H9 (cell line): ENCODE data around the gene DNAAF3. TPM values are rescaled to one million over a fixed set of nuclear protein-coding genes. Genes with fewer than 3 reads are reported as not detected.

Experiments used
- DNase-seq: peaks from one replicate; pipeline ENCODE4 v3.0.0-alpha.2; 2017
- H2AFZ ChIP-seq: one replicate; pipeline ENCODE4 v1.6.1; 2013; ENCODE audit warnings: mild to moderate bottlenecking, low read length, control low read depth, moderate library complexity
- H2AK5ac ChIP-seq: 2 replicates; pipeline ENCODE4 v1.6.1; 2013; ENCODE audit warnings: low read length, control low read depth, mixed read lengths; ENCODE audit not compliant: insufficient read length
- H2BK120ac ChIP-seq: one replicate; pipeline ENCODE4 v1.6.1; 2013; ENCODE audit warnings: low read depth, mild to moderate bottlenecking, low read length, control low read depth, inconsistent platforms; ENCODE audit not compliant: poor library complexity, severe bottlenecking
- H2BK12ac ChIP-seq: 2 replicates; pipeline ENCODE4 v1.6.1; 2013; ENCODE audit warnings: low read length, control low read depth, mixed read lengths, low read depth; ENCODE audit not compliant: insufficient read length
- H2BK15ac ChIP-seq: 2 replicates; pipeline ENCODE4 v1.6.1; 2013; ENCODE audit warnings: low read depth, low read length, control low read depth
- H2BK20ac ChIP-seq: one replicate; pipeline ENCODE4 v1.6.1; 2013; ENCODE audit warnings: low read depth, mild to moderate bottlenecking, low read length, control low read depth, inconsistent platforms; ENCODE audit not compliant: poor library complexity, severe bottlenecking
- H2BK5ac ChIP-seq: 2 replicates; pipeline ENCODE4 v1.6.1; 2013; ENCODE audit warnings: low read length, control low read depth, mixed read lengths; ENCODE audit not compliant: insufficient read length
- H3K14ac ChIP-seq: 2 replicates; pipeline ENCODE4 v1.6.1; 2013; ENCODE audit warnings: low read length, control low read depth; ENCODE audit not compliant: insufficient read depth
- H3K18ac ChIP-seq: 2 replicates; pipeline ENCODE4 v1.6.1; 2013; ENCODE audit warnings: low read depth, mild to moderate bottlenecking, mixed read lengths, low read length, control low read depth; ENCODE audit not compliant: insufficient read length
- H3K23ac ChIP-seq: 2 replicates; pipeline ENCODE4 v1.6.1; 2013; ENCODE audit warnings: low read length, control low read depth, mixed read lengths, low read depth; ENCODE audit not compliant: insufficient read length
- H3K23me2 ChIP-seq: 2 replicates; pipeline ENCODE4 v1.6.1; 2013; ENCODE audit warnings: low read depth, mild to moderate bottlenecking, mixed read lengths, low read length, control low read depth; ENCODE audit not compliant: insufficient read length, poor library complexity, severe bottlenecking
- H3K27ac ChIP-seq: 2 replicates; pipeline ENCODE4 v1.5.1; 2013; ENCODE audit warnings: low read length, control low read depth, mixed read lengths, low read depth; ENCODE audit not compliant: insufficient read length
- H3K27me3 ChIP-seq: 2 replicates; pipeline ENCODE4 v1.6.1; 2013; ENCODE audit warnings: low read length, control low read depth, inconsistent platforms; ENCODE audit not compliant: insufficient read depth
- H3K4ac ChIP-seq: 2 replicates; pipeline ENCODE4 v1.6.1; 2013; ENCODE audit warnings: low read depth, mild to moderate bottlenecking, control low read depth, inconsistent platforms, low read length, moderate library complexity
- H3K4me1 ChIP-seq: 2 replicates; pipeline ENCODE4 v1.6.1; 2013; ENCODE audit warnings: low read length, control low read depth, inconsistent platforms; ENCODE audit not compliant: insufficient read depth
- H3K4me2 ChIP-seq: 2 replicates; pipeline ENCODE4 v1.6.1; 2013; ENCODE audit warnings: low read length, control low read depth, mixed read lengths; ENCODE audit not compliant: insufficient read length, insufficient read depth
- H3K56ac ChIP-seq: 2 replicates; pipeline ENCODE4 v1.6.1; 2013; ENCODE audit warnings: low read depth, mild to moderate bottlenecking, mixed read lengths, low read length, control low read depth; ENCODE audit not compliant: insufficient read length
- H3K79me1 ChIP-seq: 2 replicates; pipeline ENCODE4 v1.6.1; 2013; ENCODE audit warnings: low read depth, mild to moderate bottlenecking, moderate library complexity, low read length, control low read depth, inconsistent platforms; ENCODE audit not compliant: insufficient read depth, poor library complexity, severe bottlenecking
- H3K79me2 ChIP-seq: 2 replicates; pipeline ENCODE4 v1.6.1; 2013; ENCODE audit warnings: low read length, control low read depth, inconsistent platforms; ENCODE audit not compliant: insufficient read depth
- H3K9ac ChIP-seq: 2 replicates; pipeline ENCODE4 v1.6.1; 2013; ENCODE audit warnings: low read length, control low read depth, mixed read lengths; ENCODE audit not compliant: insufficient read length; ENCODE audit errors: extremely low read depth
- H3K9me3 ChIP-seq: one replicate; pipeline ENCODE4 v1.6.1; 2013; ENCODE audit warnings: low read depth, low read length, inconsistent platforms; ENCODE audit not compliant: control insufficient read depth
- H3T11ph ChIP-seq: one replicate; pipeline ENCODE4 v1.6.1; 2013; ENCODE audit warnings: mild to moderate bottlenecking, low read length, control low read depth, inconsistent platforms
- H4K20me1 ChIP-seq: one replicate; pipeline ENCODE4 v1.6.1; 2013; ENCODE audit not compliant: control insufficient read depth, insufficient read length, insufficient read depth
- H4K5ac ChIP-seq: 2 replicates; pipeline ENCODE4 v1.6.1; 2013; ENCODE audit warnings: low read depth, mild to moderate bottlenecking, mixed read lengths, low read length, control low read depth; ENCODE audit not compliant: insufficient read length
- H4K8ac ChIP-seq: replicated peaks from 2 replicates; pipeline ENCODE4 v1.6.1; 2013; ENCODE audit warnings: low read length, control low read depth, mixed read lengths, low read depth; ENCODE audit not compliant: insufficient read length
- H4K91ac ChIP-seq: 2 replicates; pipeline ENCODE4 v1.6.1; 2013; ENCODE audit warnings: low read depth, mild to moderate bottlenecking, moderate library complexity, mixed read lengths, low read length, control low read depth; ENCODE audit not compliant: insufficient read length
- H3K27ac Mint-ChIP-seq, 3 experiments: 2 replicates in 2 of 3; 3 replicates in 1 of 3; pipeline ENCODE4 v1.8.0; 2020 to 2021; ENCODE audit warnings: mixed read lengths in 3 of 3, mild to moderate bottlenecking in 1 of 3, moderate library complexity in 1 of 3
- H3K27me3 Mint-ChIP-seq: 2 replicates; pipeline ENCODE4 v1.8.0; 2021; ENCODE audit warnings: low read depth, mild to moderate bottlenecking, moderate library complexity, mixed read lengths
- H3K36me3 Mint-ChIP-seq, 3 experiments: 2 replicates in 2 of 3; 3 replicates in 1 of 3; pipeline ENCODE4 v1.8.0; 2020 to 2021; ENCODE audit warnings: low read depth in 3 of 3, mixed read lengths in 3 of 3; ENCODE audit not compliant: insufficient read depth in 1 of 3
- H3K4me1 Mint-ChIP-seq, 2 experiments: 2 replicates each; pipeline ENCODE4 v1.8.0; 2020; ENCODE audit warnings: mixed read lengths in 2 of 2
- H3K4me3 Mint-ChIP-seq, 2 experiments: 2 replicates in 1 of 2; 3 replicates in 1 of 2; pipeline ENCODE4 v1.8.0; 2020 to 2021; ENCODE audit warnings: mild to moderate bottlenecking in 2 of 2, mixed read lengths in 2 of 2, moderate library complexity in 1 of 2
- H3K9me3 Mint-ChIP-seq, 2 experiments: 2 replicates in 1 of 2; 3 replicates in 1 of 2; pipeline ENCODE4 v1.8.0; 2020; ENCODE audit warnings: mild to moderate bottlenecking in 2 of 2, mixed read lengths in 2 of 2, moderate library complexity in 1 of 2
- WGBS: extraction: QIAGEN DNeasy Blood & Tissue Kit; methylation state at CpG from one replicate; pipeline ENCODE4 v1.1.7; 2013; ENCODE audit warnings: missing lambda C conversion rate, low lambda C conversion rate, mixed read lengths; ENCODE audit not compliant: insufficient read length; ENCODE audit errors: extremely low coverage; 5-methylcytosine and 5-hydroxymethylcytosine counted together
- total RNA-seq: library from RNA; stranded (reverse); gene quantifications from 2 replicates; pipeline ENCODE4 v1.2.1, GENCODE V29; 2021
- TF ChIP-seq, protein P1 (sequence below): fragments of 200-600 bp; sonication (generic); conservative IDR thresholded peaks from 3 replicates; pipeline ENCODE4 v1.8.0; 2021; ENCODE audit warnings: antibody characterized with exemption, mild to moderate bottlenecking

The DNAAF3 gene
- total RNA-seq, 1 experiment from 2014 or later = 4.6 TPM

DNA sequence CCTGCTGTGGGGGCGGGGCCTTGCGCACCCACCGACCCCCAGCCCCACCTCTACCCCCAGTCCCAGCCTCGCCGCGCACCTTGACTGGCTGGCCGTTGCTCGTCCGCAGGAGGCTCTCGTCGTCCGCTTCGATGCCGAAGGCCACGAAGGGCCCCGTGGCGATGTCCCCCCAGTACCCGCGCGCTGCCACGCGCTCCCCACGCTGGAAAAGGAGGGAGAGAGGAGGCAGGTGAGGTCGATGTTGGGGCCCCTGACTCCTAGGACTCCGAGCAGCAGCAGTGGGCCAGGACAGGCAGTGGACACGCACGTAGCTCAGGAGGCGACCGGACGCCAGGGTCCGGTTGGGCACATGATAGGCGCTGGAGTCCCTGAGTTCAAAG lies 5.4 kb downstream of the DNAAF3 start:
- Histone ChIP-seq H3K56ac (no peak overlapping the region), H3K4me1 (no peaks in the 10 kb centered on the region; the same call in 1 of the 2 replicates), H4K20me1 (no peaks in the 10 kb centered on the region), H3K79me1 (no peaks in the 10 kb centered on the region), H3K79me2 (no peaks in the 10 kb centered on the region), H3T11ph (no peak overlapping the region), H3K27ac (no peak overlapping the region), H2AK5ac (no peak overlapping the region), H4K8ac (no peak overlapping the region), H2BK12ac (no peak overlapping the region), H3K4me2 (peak overlapping the region; percentile 80), H2BK20ac (no peak overlapping the region), H3K14ac (no peak overlapping the region), H2AFZ (no peak overlapping the region), H2BK5ac (no peak overlapping the region), H3K23ac (no peak overlapping the region), H2BK120ac (no peak overlapping the region), H3K18ac (no peak overlapping the region), H3K9me3 (no peaks in the 10 kb centered on the region), H3K27me3 (no peaks in the 10 kb centered on the region; the same call in 1 of the 2 replicates), H3K4ac (no peak overlapping the region), H2BK15ac (no peak overlapping the region), H3K9ac (no peak overlapping the region), H4K5ac (no peak overlapping the region), H3K23me2 (peaks cover 11% of the 10 kb centered on the region), H4K91ac (no peak overlapping the region)
- no CpG with 5 or more reads among the region's 32 CpGs for WGBS
- H3K36me3 Mint-ChIP-seq = no peaks in the 10 kb centered on the region; a peak in 2 of 7 replicates
- H3K4me1 Mint-ChIP-seq = peaks cover 18 to 31% of the 10 kb centered on the region in 2 experiments
- peaks cover 25% of the 10 kb centered on the region for H3K27me3 Mint-ChIP-seq
- H3K9me3 Mint-ChIP-seq = peaks cover 0 to 2% of the 10 kb centered on the region in 2 experiments; a peak in 1 of 5 replicates
- TF ChIP-seq, protein P1, sequence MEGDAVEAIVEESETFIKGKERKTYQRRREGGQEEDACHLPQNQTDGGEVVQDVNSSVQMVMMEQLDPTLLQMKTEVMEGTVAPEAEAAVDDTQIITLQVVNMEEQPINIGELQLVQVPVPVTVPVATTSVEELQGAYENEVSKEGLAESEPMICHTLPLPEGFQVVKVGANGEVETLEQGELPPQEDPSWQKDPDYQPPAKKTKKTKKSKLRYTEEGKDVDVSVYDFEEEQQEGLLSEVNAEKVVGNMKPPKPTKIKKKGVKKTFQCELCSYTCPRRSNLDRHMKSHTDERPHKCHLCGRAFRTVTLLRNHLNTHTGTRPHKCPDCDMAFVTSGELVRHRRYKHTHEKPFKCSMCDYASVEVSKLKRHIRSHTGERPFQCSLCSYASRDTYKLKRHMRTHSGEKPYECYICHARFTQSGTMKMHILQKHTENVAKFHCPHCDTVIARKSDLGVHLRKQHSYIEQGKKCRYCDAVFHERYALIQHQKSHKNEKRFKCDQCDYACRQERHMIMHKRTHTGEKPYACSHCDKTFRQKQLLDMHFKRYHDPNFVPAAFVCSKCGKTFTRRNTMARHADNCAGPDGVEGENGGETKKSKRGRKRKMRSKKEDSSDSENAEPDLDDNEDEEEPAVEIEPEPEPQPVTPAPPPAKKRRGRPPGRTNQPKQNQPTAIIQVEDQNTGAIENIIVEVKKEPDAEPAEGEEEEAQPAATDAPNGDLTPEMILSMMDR = no peak
- no peak overlapping the region for H3K27ac Mint-ChIP-seq
- DNase-seq = no peak
- peak overlapping the region; percentile 51 to 82 for H3K4me3 Mint-ChIP-seq
